Stimulated activated naive CD8-positive, alpha-beta T cell treated with anti-CD3 and anti-CD28 coated beads, Interleukin-15, Interleukin-2, amounts not matched to agents 100 U/mL and 50 U/mL, for 24 hours (primary cell): ENCODE data around the gene LSM4.
A peak's percentile ranks its signal among the peaks of the same experiment; 100 is the strongest.

ENCODE experiments used
- ATAC-seq: fragments of 150-1000 bp; cut with Tn5 transposase; one replicate; pipeline ENCODE4 v1.10.0; 2021
- DNase-seq: peaks from one replicate; pipeline ENCODE4 v3.0.0; 2021

Gene LSM4

DNA sequence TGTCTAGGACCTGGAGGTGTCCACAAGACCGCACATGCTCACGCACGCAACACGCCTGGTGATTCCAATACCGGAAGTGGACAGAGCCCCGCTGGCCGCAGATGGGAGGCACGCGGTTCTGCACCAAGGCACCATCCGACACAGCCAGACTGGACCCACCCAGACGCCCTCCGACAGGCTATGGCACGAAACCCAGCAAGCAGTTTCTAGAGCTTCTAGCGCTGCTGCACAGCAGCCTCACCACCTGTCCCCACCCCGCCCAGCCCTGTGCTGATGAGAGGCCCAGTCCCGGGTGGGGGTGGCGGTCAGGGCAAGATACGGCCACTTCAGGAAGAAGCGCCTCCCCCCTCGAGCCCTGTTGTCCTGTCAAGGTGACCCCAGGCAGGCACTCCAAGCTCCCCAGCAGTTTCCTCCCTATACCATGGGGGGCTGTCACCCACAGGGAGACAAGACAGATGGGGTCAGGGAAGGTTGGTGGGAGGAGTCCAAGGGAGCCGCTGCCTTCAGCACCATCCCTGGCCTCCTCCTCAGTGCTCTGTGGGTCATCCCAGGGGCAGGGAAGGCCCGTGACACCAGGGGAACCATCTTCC, 11.3 kb downstream of the LSM4 start:
- ATAC-seq, result no peak
- no peak for DNase-seq

- ATAC-seq, result no peak
- no peak for DNase-seq
These were observed 11.9 kb downstream of the LSM4 start for GRCh38 chr19:18310966-18311365.

- DNase-seq, result no peak
- ATAC-seq, result no peak
These were observed 12.6 kb downstream of the LSM4 start for GRCh38 chr19:18310118-18310909.

GRCh38 chr19:18309525-18310064, 13.3 kb downstream of the LSM4 start:
- DNase-seq, result no peak
- ATAC-seq, result no peak

DNA sequence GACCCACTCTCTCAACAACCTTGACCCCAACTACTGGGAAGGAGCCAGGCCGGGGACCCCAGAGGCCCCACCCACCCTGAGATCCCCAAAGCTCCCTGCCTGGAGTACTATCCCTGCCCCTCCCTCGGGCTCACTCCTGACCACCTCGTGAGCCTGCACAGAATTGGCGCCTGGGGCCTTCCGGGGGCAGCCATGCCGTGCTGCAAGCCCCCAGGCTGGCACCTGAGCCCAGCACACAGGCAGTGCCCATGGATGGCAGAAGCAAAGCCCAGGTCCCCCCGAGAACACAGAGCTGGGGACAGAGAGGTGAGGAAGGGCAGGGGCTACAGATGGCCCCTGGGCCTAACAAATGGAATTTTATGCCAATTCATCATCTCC, 13.9 kb downstream of the LSM4 start:
- DNase-seq (no peak), ATAC-seq (no peak)

GRCh38 chr19:18308051-18308947, 14.6 kb downstream of the LSM4 start:
- DNase-seq (no peak), ATAC-seq (no peak)

- DNase-seq, result peak; percentile 61
- no peak for ATAC-seq
These were observed 15.6 kb downstream of the LSM4 start for GRCh38 chr19:18307271-18307681.

DNA sequence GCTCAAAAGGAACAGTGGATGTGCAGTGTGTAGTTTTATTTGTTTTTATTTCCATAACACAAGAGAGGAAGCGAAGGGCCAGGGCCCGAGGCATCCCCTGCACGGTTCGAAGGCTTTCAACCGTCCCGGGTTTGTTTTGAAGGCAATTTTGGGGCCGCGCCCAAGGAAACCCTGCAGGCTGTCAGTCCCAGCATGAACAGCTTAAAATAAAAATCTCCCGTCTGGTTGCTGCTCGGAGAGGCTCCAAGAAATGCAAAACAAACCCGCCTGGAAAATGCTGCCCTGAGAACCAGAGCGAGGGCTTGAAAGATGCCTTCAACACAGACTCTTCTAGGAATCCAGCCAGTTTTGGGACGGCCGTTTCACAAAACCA, 16.0 kb downstream of the LSM4 start:
- DNase-seq (no peak), ATAC-seq (no peak)

DNA sequence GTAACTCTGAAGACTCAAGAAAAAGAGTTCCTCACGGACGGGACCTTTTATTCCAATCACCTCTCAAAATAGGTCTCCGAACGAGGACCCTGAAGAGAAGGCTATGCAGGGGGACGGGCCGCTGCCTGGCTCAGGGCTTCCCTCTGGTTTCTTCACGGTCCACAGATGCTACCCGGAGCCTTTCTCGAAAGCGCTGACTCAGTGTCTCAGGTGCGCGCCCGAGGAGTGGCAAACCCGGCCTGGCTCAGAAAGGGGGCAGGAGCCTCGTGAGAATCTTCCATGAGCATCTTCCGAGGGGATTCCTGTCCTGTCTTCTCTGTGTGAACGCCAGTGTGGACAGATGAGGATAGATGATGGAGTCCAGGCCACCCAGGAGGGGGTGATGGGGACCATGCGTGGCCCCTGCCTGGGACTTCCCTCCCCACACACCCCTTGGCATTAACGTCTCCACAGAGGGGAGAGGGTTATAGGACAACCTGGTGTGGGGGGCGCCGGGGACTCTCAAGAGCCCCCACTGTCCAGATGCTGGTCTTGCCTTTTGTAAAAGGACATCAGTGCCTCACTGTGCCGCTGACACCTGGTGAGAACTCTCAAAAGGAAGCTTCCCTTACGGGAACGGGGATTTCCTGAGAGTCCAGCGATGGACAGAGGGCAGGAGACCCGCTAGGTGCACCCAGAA, 16.5 kb downstream of the LSM4 start:
- DNase-seq (no peak), ATAC-seq (no peak)

GRCh38 chr19:18304458-18305310, 18.2 kb downstream of the LSM4 start:
- DNase-seq, result peak; percentile 90
- peak; percentile 85 for ATAC-seq

GRCh38 chr19:18304208-18304457, 18.7 kb downstream of the LSM4 start:
- peak; percentile 52 for DNase-seq
- ATAC-seq, result no peak

DNA sequence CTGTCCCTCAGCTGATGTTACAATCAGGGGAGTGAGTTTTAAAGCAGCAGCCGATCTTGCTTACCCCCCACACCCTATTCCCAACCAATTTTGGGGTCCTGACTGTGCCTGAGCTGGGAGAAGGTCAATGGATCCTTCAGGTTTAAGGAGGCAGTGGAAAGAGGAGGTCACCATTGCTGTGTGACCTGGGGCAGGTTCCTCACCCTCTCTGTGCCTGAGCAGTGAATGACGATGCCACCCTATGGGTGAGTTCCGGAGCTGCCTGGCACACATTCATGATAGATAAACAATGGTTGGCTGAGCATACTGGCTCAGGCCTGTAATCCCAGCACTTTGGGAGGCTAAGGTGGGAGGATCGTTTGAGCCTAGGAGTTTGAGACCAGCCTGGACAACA, 21.2 kb downstream of the LSM4 start:
- DNase-seq (no peak), ATAC-seq (no peak)

- ATAC-seq, result no peak
- no peak for DNase-seq
These were observed 21.8 kb downstream of the LSM4 start for GRCh38 chr19:18300930-18301717.

GRCh38 chr19:18299654-18300053, 23.2 kb downstream of the LSM4 start:
- ATAC-seq (no peak), DNase-seq (no peak)

DNA sequence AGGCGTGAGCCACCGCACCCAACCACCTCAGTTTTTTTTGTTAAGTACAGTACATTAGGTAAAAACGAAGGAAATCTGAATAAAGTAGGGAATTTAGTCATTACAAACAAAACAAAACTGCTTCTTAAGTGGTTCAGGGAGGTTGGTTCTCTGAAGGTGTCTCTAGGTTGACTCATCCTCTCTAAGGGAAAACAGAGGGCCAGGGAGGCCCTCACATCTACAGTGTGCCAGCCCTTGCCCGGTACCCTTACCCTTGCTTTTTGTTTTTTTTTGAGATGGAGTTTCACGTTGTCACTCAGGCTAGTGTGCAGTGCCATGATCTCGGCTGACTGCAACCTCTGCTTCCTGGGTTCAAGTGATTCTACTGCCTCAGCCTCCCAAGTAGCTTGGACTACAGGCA, 24.3 kb downstream of the LSM4 start:
- ATAC-seq (peak; percentile 47), DNase-seq (no peak)

DNA sequence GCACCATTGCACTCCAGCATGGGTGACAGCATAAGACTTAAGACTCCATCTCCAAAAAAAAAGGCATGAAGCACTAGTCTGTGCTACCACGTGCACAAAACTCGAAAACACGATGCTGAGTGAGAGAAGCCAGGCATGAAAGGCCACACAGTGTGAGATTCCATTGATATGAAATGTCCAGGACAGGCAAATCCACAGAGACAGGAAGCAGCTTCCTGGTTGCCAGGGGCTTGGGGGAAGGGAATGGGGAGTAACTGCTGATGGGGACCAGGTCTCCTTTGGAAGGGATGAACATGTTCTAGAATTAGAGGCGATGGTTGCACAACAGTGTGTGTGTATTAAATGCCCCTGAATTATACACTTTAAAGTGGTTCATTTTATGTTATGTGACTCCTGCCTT, 25.6 kb downstream of the LSM4 start:
- DNase-seq (no peak), ATAC-seq (no peak)

- no peak for ATAC-seq
- DNase-seq, result no peak
These were observed 27.8 kb downstream of the LSM4 start for GRCh38 chr19:18295034-18295451.

DNA sequence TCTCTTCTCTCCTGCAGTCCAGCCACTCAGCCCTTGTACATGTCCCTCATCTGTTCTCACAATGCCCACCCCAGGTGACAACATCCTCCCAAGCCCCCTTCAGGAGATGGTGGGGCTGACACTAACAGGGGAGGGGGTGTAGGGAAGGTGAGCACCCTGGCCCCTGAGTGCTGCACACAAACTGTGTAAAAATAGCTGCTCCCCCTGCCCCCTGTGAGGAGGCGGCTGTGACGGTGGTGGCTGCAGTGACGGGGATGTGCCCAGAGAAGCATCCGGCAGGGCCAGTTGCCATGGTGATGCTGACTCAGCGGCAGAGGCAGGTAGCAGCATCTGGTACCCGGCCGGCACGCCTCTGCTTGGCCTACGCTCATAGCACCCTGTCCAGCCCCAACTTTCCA, 28.4 kb downstream of the LSM4 start:
- ATAC-seq, result peak; percentile 22
- DNase-seq, result peak; percentile 95

DNA sequence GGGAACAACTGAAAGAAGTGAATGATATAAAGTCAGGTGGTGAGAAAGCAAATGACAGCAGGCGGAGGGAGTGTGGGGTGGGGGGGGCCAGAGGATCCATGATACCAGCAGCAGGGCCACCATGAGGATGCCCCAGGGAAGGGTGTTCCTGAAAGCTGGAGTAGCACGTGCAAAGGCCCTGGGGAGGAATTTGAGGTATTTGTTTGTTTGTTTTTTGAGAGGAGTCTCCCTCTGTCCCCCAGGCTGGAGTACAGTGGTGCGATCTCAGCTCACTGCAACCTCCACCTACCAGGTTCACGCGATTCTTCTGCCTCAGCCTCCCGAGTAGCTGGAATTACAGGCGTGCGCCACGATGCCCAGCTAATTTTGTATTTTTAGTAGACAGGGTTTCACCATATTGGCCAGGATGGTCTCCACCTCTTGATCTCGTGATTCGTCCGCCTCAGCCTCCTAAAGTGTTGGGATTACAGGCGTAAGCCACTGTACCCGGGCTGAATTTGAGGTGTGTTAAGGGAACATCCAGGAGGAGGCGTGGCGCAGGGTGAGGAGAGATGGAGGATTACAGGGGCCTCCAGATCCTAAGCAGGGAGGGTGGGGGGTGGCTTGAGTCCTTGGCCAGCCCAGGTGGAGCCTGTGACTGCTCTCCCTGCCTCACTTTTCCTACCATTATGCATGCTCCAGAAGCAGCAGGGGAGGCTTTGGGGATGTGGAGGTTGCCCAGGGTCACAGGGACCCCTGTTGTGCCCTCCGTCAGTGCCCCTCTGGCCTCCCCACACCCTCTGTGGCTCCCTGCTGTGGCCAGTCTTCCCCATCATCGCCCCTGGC, 29.0 kb downstream of the LSM4 start:
- DNase-seq (no peak), ATAC-seq (no peak)
